Measurements from ENCODE around the gene TOPAZ1. TPM values are rescaled to one million over a fixed set of nuclear protein-coding genes. Genes with fewer than 3 reads are reported as not detected.

The TOPAZ1 gene
- total and polyA plus RNA-seq, 2 of the 4 experiments (the other 2 are of a cell fraction) = not detected

DNA sequence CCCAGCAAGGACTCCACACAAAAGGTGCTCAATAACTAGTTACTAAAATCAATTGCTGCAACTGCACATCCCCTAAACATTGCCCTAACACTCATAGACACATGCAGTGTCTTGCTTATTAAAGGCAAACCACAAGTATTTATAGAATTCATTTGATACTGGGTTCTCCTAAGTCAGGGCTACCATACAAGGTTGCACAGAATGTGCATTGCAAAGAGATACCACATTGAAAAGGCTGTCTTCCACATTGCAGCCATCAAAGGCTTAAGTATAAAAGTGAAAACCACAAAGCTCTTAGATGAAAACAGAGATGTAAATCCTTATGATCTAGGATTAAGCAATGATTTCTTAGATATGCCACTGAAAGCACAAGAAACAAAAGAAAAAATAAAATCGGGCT is 33.6 kb upstream of the TOPAZ1 start:
- dilution Hi-C loops (cut with HindIII; ENCODE audit: low sequenced_read_pairs, unreplicated experiment) = no loop called here
- Histone ChIP-seq H3K4me3 (ENCODE audit: insufficient read depth, low read depth, low read length) (no peak overlapping the region), H3K14ac (replicated peaks; ENCODE audit: low read depth, low read length) (no peak overlapping the region), H2AFZ (replicated peaks; ENCODE audit: low read length, poor library complexity) (no peak overlapping the region), H3K9ac (ENCODE audit: low read depth, low read length) (no peak overlapping the region), H3K23ac (ENCODE audit: low read depth, low read length) (no peak overlapping the region), H2BK5ac (ENCODE audit: low read depth, low read length, poor library complexity, severe bottlenecking) (no peak overlapping the region), H3K18ac (ENCODE audit: low read depth, low read length) (no peak overlapping the region), H3K27me3 (ENCODE audit: control insufficient read depth, insufficient read depth, low read length) (peaks cover 2% of the 10 kb centered on the region; the same call in 1 of the 2 replicates), H3K4me1 (ENCODE audit: control insufficient read depth, insufficient read depth, low read length) (no peaks in the 10 kb centered on the region), H4K20me1 (ENCODE audit: insufficient read depth, low read length) (no peaks in the 10 kb centered on the region), H3K4me2 (ENCODE audit: low read depth, low read length) (no peak overlapping the region), H3K9me1 (ENCODE audit: insufficient read depth, low read length) (no peaks in the 10 kb centered on the region), H4K91ac (ENCODE audit: insufficient read depth, low read depth, low read length) (no peak overlapping the region), H3K56ac (ENCODE audit: extremely low read depth, insufficient read depth, low read length) (no peak overlapping the region), H3K4ac (ENCODE audit: low read depth, low read length) (no peak overlapping the region), H2BK15ac (ENCODE audit: low read depth, low read length) (no peak overlapping the region), H3K9me3 (ENCODE audit: control insufficient read depth, insufficient read depth, low read length) (no peaks in the 10 kb centered on the region), H3K36me3 (ENCODE audit: control insufficient read depth, insufficient read depth, low read length) (no peaks in the 10 kb centered on the region), H4K8ac (ENCODE audit: low read depth in 2 of 2, low read length in 2 of 2) (no peak overlapping the region), H2BK20ac (ENCODE audit: low read depth, low read length) (no peak overlapping the region), H3K79me1 (ENCODE audit: low read depth in 1 of 2, low read length in 2 of 2) (no peaks in the 10 kb centered on the region), H2AK5ac (ENCODE audit: low read depth, low read length) (no peak overlapping the region), H2BK120ac (ENCODE audit: low read depth, low read length) (no peak overlapping the region), H4K5ac (ENCODE audit: low read depth, low read length) (no peak overlapping the region), H2AK9ac (replicated peaks; ENCODE audit: low read depth, low read length, poor library complexity) (no peak overlapping the region), H3K27ac (ENCODE audit: insufficient read depth, low read length) (no peak overlapping the region)
- ATAC-seq (ENCODE audit: low read depth) (peak; percentile 42; the same call in 1 of the 2 replicates), DNase-seq (no peak)
- intact Hi-C loops (cut with micrococcal nuclease) = no loop called here
- no peak for TF ChIP-seq RCOR1 (IDR thresholded peaks at IDR 0.05; ENCODE audit: insufficient replicate concordance, low read length)
- TF ChIP-seq, protein P1, sequence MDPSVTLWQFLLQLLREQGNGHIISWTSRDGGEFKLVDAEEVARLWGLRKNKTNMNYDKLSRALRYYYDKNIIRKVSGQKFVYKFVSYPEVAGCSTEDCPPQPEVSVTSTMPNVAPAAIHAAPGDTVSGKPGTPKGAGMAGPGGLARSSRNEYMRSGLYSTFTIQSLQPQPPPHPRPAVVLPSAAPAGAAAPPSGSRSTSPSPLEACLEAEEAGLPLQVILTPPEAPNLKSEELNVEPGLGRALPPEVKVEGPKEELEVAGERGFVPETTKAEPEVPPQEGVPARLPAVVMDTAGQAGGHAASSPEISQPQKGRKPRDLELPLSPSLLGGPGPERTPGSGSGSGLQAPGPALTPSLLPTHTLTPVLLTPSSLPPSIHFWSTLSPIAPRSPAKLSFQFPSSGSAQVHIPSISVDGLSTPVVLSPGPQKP (IDR thresholded peaks at IDR 0.05; ENCODE audit: borderline replicate concordance, low read depth, low read length) = no peak
- TF ChIP-seq, protein P2, sequence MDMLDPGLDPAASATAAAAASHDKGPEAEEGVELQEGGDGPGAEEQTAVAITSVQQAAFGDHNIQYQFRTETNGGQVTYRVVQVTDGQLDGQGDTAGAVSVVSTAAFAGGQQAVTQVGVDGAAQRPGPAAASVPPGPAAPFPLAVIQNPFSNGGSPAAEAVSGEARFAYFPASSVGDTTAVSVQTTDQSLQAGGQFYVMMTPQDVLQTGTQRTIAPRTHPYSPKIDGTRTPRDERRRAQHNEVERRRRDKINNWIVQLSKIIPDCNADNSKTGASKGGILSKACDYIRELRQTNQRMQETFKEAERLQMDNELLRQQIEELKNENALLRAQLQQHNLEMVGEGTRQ (IDR thresholded peaks at IDR 0.05; ENCODE audit: low read depth, low read length) = no peak
- no peak for TF ChIP-seq MXI1 (IDR thresholded peaks at IDR 0.05; ENCODE audit: borderline replicate concordance, low read depth, low read length)
- no peak for TF ChIP-seq CHD1 (IDR thresholded peaks at IDR 0.05; ENCODE audit: low read depth, low read length)
- no peak for TF ChIP-seq SMC3 (IDR thresholded peaks at IDR 0.05; ENCODE audit: low read depth, low read length)
- no peak for TF ChIP-seq RAD21 (IDR thresholded peaks at IDR 0.05; ENCODE audit: low read length)
- BruUV-seq (replicated peaks) = no TSS peak
- in situ Hi-C loops (cut with MboI; ENCODE audit: low sequenced_read_pairs) = no loop called here
- no CpG with 5 or more reads among the region's 1 CpG for WGBS, 2 experiments (ENCODE audit: extremely low coverage in 2 of 2, insufficient read length in 1 of 2)
- ChIA-PET CTCF (no interaction called here), POLR2A (ENCODE audit: unreplicated experiment) (no interaction called here)

Measured in IMR-90 (cell line).